NCI-H82 treated with DMSO at 0.1 percent for 48 hours (cell line): ENCODE measurements around the gene PHPT1.
"Not testable (repeated sequence)": the region's sequence is repeated elsewhere in the genome, so short reads cannot be mapped to it uniquely, and the experiment has no call there.

ENCODE experiments used
- DNase-seq: peaks from one replicate; lab custom pipeline; 2025; ENCODE audit not compliant: unreplicated experiment; lab: John Stamatoyannopoulos, UW

The PHPT1 gene

GRCh38 chr9:136837146-136837855 is 11.9 kb upstream of the PHPT1 start:
- DNase-seq: no peak

- not testable (repeated sequence) for DNase-seq
Measured at GRCh38 chr9:136837856-136838277, 11.3 kb upstream of the PHPT1 start.

DNA sequence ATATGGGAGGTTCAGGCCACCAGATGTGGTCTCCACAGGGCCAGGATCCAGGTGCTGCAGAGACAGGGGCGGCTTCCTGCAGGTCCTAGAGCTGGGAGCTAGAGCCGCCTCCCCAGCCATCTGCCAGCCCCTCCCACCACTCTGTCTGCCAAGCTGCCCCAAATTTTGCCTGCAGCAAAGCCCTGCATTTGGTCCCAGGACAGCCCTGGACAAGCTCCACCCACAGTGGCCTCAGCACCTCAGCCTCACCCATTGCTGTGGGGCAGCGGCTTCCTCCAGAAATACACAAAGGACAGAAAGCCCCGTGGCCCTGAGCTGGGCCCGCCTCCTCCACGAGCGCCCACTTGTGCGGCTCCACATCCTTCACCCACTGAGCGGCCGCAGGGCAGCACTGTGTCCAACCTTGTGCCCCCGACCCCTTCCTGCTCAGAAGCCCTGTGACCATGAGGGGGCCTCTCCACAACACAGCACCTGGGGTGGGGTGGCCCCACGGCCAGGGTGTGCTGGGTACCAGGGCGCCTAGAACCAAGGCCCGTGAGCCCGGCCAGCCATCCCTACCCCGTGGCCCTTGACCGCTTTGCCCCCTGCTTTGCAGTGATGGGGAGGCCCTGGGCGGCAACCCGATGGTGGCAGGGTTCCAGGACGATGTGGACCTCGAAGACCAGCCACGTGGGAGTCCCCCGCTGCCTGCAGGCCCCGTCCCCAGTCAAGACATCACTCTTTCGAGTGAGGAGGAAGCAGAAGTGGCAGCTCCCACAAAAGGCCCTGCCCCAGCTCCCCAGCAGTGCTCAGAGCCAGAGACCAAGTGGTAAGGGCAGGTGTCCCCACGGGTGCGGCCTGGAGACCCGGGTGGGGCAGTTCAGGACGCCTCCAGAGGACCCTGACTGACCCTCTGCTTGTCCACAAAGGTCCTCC is 10.6 kb upstream of the PHPT1 start:
- DNase-seq: no peak

DNA sequence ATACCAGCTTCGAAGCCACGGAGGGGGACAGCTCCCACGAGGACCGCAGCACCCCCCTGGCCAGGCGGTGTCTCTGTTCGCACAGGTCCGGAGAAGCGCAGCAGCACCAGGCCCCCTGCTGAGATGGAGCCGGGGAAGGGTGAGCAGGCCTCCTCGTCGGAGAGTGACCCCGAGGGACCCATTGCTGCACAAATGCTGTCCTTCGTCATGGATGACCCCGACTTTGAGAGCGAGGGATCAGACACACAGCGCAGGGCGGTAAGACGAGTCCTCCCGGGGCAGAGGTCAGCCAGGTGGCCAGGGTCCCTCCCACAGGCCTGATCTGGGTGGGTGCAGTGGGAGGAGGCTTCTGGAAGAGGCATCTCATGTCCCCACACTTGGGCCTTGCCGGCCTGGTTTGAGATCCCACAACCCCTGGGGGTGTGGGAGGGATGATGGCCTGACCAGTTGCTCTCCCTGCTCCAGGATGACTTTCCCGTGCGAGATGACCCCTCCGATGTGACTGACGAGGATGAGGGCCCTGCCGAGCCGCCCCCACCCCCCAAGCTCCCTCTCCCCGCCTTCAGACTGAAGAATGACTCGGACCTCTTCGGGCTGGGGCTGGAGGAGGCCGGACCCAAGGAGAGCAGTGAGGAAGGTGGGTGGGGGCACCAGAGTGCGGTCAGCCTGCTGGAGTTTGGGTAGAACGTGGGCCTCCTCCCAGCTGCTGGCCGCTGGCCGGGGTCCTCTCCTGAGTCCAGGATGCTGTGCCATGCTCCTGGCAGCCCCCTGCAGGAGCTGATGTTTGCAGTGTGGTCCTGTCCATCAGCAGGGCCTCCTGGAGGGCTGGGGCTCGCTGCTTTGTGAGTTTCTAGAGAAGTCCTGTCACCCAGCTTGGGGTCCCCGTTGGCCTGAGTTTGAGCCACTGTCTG is 9.7 kb upstream of the PHPT1 start:
- no peak for DNase-seq

DNA sequence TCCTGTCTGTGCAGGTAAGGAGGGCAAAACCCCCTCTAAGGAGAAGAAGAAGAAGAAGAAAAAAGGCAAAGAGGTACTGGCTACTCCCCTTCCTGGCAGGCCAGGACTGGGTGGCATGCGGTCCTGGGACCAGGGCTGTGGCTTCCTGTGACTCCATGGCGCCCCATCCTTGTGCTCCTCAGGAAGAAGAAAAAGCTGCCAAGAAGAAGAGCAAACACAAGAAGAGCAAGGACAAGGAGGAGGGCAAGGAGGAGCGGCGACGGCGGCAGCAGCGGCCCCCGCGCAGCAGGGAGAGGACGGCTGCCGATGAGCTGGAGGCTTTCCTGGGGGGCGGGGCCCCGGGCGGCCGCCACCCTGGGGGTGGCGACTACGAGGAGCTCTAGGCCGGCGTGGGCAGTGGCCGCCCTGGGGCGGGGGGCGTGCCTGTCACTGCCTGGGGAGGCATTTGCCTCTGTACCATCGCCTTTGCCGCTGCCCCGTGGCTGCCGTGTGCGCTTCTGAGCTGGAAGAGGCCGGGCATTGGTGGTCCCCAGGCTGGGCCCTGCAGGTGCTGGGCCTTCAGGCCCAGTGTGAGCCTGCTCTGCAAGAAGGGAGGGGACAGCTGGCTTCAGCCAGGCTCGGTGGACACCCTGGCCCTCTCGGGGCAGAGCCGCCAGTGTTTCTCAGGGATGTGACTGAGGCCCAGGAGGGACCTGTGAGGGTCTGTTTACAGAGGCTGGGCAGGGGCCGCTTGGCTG is 8.9 kb upstream of the PHPT1 start:
- no peak for DNase-seq

DNA sequence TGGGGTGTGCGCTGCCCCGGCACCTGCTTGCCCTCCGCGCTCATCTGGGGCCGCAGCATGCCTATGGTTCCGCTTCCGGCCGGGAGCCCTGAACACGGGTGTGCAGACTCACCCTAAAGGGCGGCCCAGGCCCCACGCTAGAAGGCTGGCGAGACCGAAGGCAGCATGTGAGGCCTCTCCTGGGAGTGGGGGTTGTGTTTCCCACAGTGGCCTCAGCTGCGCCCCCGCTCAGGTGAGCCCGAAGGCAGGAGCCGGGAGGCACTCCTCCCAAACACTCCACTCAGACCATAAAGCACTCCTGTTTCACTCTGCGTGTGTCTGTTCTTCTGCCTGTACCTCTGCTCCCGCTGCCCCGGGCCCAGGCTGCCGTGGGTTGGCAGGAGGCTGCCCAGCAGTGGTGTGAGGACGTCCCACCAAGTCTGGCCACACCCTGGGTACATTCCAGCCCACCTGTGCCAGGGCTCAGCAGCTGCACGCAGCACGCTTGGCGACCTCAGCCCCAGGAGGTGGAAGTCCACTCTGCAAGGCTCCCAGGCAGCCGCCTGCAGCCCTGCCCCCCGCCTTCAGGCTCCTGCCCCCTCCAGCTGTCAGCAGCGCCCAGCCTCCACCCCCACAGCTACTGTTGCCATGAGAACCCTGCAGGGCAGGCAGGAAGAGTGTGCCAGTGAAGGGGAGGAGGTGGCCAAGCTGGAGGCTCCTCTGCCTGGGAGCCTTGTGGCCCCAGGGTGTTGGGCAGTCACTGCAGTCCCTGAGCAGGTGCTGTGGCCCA is 8.1 kb upstream of the PHPT1 start:
- DNase-seq: peak; percentile 28

GRCh38 chr9:136841646-136842379 is 7.4 kb upstream of the PHPT1 start:
- DNase-seq: not testable (repeated sequence)

GRCh38 chr9:136842380-136842948 is 6.7 kb upstream of the PHPT1 start, which contains the start of gene AJM1:
Gene AJM1, plus strand, starts transcription at chr9:136842478. Its CDS starts 1,937 bp downstream, at chr9:136844415.
- peak; percentile 1 for DNase-seq

- DNase-seq: not testable (repeated sequence)
Measured at GRCh38 chr9:136843159-136843800, 5.9 kb upstream of the PHPT1 start.

- not testable (repeated sequence) for DNase-seq
Measured at GRCh38 chr9:136843801-136844740, 5.1 kb upstream of the PHPT1 start.

- DNase-seq: no peak
Measured at GRCh38 chr9:136844761-136845464, 4.3 kb upstream of the PHPT1 start.

DNA sequence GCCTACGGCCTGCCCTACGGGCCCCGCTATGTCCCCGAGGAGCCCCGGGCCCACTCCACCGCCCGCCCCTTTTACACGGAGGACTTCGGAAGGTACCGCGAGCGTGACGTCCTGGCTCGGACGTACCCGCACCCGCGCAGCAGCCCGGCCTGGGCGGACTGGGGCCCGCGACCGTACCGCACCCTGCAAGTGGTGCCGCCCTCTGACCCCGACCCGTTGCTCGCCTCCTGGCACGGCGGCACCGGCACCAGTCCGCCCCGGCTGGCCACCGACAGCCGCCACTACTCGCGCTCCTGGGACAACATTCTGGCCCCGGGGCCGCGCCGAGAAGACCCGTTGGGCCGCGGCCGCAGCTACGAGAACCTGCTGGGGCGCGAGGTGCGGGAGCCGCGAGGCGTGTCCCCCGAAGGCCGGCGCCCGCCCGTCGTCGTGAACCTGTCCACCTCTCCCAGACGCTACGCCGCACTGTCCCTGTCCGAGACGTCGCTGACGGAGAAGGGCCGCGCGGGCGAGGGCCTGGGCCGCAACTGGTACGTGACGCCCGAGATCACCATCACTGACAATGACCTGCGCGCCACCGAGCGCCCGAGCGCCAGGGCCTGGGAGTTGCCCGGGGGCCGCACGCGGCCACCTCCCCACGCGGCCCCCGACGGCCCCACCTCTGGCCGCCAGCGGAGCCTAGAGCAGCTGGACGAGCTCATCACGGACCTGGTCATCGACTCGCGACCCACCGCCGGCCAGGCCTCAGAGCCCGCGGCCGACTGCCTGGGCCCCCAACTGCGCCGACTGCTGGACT is 3.5 kb upstream of the PHPT1 start:
- no peak for DNase-seq

DNA sequence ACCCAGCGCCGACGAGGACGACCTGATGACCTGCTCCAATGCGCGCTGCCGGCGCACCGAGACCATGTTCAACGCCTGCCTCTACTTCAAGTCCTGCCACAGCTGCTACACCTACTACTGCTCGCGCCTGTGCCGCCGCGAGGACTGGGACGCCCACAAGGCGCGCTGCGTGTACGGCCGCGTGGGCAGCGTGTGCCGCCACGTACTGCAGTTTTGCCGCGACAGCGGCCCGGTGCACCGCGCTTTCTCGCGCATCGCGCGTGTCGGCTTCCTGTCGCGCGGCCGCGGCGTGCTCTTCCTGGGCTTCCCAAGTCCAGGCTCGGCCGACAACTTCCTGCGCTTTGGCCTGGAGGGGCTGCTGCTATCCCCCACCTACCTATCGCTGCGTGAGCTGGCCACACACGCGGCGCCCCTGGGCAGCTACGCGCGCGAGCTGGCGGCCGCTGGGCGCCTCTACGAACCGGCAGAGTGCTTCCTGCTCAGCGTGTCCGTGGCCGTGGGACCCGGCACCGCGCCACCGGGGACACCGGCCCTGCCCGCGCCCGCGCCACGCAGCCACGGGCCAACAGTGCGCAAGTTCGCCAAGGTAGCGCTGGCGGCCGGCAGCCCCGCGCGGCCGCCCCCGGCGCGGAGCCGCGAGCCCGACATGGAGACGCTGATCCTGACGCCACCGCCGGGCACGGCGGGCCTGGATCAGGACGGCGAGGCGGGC is 2.7 kb upstream of the PHPT1 start:
- DNase-seq: no peak

DNA sequence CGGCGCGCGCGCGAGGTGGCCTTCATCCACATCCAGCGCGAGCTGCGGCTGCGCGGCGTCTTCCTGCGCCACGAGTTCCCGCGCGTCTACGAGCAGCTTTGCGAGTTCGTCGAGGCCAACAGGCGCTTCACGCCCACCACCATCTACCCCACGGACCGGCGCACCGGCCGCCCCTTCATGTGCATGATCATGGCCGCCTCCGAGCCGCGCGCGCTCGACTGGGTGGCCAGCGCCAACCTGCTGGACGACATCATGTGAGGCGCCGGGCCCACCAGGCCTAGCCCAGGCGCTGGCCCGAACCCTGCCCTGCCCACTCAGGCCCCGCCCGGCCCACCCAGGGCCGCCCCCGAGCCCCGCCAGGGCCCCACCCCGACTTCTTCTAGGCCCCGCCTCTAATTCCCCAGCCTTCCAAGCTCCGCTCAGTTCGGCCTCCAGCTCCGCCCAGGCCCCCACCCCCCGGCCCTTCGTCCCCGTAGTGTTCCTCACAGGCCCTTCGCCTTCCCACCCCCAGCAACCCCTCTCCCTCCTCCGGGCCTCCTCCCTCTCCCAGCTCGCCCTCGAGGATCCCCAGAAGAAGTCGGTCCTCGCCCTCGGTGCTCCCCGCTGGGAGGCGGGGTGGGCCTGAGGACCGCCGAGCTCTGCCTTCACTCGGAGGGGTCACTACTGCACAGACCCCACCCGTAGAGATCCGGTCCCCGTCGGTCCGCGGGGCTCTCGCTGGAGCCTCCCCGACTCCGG is 2.0 kb upstream of the PHPT1 start:
- DNase-seq: peak; percentile 70
